ENCODE data around the gene BRINP2.

The BRINP2 gene

DNA sequence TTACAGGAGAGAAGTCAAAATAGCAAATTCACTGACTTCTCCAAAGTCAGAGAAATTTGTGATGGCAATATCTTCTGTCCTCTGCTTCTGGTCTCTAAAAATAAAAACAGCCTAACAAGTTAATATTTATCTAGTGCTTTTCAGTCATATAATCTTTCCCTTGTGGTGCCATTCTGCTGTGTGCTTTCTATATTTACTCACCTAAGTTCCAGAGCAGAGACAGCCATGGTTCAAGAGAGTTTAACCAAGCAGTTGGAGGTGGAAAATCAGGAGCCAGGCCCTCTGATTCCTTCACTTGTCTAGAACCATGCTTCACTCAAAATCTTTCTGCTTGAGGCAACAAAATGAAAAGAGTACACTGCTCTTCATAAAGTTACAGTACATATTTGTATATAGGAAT, 39.3 kb downstream of the BRINP2 start:
- DNase-seq (ENCODE audit: low read depth in 1 of 2, low spot score in 1 of 2), result no peak
- in situ Hi-C loops (cut with HindIII; ENCODE audit: low pct_unique_long_range_greater_than_20kb, low sequenced_read_pairs), result no loop called here
- TF ChIP-seq JUND (IDR thresholded peaks at IDR 0.05; ENCODE audit: low read depth), result no peak

DNA sequence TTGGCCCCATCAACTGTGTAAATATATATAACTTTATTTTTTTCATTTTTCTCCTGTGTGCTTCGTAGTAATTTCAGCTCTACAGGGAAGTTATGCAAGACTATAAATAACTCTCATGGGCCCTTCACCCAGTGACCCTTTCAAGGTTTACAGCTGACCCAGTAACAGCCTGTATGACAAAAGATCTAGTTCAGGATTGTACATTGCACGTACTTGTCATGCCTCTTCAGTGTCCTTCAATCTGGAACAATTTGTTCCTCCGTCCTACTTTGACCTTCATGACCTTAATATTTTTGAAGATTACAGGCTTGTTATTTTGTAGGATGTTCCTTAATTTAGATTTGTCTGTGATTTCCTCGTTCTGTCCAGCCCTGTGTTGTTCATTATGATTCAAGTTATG, 40.5 kb downstream of the BRINP2 start:
- DNase-seq (ENCODE audit: low read depth in 1 of 2, low spot score in 1 of 2), result no peak
- in situ Hi-C loops (cut with HindIII; ENCODE audit: low pct_unique_long_range_greater_than_20kb, low sequenced_read_pairs), result no loop called here
- no peak for TF ChIP-seq JUND (IDR thresholded peaks at IDR 0.05; ENCODE audit: low read depth)

DNA sequence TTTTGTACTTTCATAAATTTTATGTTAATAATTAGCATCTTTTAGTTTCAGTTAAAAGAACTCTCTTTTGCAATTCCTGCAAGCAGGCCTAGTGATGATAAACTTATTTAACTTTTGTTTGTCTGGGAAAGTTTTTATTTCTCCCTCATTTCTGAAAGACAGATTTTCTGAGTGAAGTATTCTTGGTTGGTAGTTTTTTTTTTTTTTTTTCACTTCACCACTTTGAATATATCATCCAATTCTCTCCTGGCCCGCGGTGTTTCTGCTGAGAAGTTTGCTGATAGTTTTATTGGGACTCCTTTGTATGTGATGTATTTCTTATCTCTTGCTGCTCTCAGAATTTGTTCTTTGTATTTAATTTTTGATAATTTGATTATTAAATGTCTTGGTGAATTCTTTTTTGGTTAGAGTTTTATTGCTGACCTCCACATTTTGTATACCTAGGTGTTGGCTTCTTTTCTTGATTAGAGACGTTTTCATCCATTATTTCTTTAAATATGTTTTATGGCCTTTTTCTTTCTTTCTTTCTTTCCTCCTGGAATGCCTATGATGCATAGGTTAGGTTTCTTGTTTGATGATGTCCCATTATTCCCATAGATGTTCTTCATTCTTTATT, 45.9 kb downstream of the BRINP2 start:
- TF ChIP-seq JUND (IDR thresholded peaks at IDR 0.05; ENCODE audit: low read depth), result no peak
- no peak for DNase-seq (ENCODE audit: low read depth in 1 of 2, low spot score in 1 of 2)
- in situ Hi-C loops (cut with HindIII; ENCODE audit: low pct_unique_long_range_greater_than_20kb, low sequenced_read_pairs), result no loop called here

DNA sequence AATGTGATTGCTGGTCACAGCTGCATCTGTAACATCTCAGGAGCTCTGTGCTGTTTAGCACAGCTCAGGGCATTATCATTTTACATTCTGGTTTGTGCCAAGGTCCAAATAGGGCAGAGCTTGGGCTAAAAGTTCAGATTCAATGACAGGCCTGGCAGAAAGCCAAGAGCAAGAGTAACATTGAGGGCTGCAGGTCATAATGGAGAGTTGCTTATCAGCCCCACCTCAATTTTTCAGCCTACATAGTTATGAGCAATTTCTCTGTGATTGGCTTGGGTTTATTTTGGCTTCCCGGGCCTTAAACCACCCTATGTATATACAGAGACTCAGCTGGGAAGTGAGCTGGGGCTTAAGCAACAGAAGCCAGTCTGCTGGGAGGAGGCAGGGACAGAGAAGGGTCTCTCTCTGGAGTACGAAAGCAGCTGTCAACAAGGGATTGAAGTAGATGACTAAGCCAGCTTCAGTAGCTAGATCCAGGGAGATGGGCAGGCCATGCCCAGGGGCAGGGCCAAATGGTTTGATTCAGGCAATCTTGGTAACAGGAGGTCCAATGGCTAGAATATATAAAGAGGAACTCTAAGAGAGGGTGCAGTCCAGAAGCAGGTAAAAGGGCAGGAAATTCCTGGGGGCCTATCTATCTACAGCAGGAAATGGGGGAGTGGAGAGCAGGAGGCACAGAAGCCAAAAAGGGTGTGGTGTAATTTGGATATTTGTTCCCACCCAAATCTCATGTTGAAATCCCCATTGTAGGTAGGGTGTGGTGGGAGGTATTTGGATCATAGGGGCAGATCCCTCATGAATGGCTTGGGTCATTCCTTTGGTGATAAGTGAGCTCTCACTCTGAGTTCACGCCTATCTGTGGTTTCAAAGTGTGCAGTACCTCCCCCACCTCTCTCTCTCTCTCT, 49.0 kb downstream of the BRINP2 start:
- DNase-seq (ENCODE audit: low read depth in 1 of 2, low spot score in 1 of 2), result no peak
- TF ChIP-seq JUND (IDR thresholded peaks at IDR 0.05; ENCODE audit: low read depth), result no peak
- in situ Hi-C loops (cut with HindIII; ENCODE audit: low pct_unique_long_range_greater_than_20kb, low sequenced_read_pairs), result no loop called here

DNA sequence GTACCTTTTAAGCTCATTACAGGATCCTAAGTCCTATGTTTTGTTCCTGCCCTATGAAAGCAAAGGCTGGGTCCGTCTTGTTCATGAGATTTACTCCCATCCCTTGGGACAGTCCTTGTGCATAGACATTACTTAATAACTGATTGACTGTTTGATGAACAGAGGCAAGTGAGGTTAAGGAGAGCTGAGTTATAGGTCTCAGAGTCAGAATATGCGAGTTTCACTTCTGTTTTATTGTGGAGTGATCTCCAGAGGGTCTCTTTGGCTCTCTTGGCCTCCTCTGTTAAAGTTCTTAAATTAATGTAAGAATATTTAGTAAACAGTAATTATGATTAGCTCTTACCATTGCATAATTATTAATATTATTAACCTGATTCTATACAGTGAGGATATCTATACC, 52.6 kb downstream of the BRINP2 start:
- DNase-seq (ENCODE audit: low read depth in 1 of 2, low spot score in 1 of 2), result no peak
- TF ChIP-seq JUND (IDR thresholded peaks at IDR 0.05; ENCODE audit: low read depth), result no peak
- in situ Hi-C loops (cut with HindIII; ENCODE audit: low pct_unique_long_range_greater_than_20kb, low sequenced_read_pairs), result no loop called here

DNA sequence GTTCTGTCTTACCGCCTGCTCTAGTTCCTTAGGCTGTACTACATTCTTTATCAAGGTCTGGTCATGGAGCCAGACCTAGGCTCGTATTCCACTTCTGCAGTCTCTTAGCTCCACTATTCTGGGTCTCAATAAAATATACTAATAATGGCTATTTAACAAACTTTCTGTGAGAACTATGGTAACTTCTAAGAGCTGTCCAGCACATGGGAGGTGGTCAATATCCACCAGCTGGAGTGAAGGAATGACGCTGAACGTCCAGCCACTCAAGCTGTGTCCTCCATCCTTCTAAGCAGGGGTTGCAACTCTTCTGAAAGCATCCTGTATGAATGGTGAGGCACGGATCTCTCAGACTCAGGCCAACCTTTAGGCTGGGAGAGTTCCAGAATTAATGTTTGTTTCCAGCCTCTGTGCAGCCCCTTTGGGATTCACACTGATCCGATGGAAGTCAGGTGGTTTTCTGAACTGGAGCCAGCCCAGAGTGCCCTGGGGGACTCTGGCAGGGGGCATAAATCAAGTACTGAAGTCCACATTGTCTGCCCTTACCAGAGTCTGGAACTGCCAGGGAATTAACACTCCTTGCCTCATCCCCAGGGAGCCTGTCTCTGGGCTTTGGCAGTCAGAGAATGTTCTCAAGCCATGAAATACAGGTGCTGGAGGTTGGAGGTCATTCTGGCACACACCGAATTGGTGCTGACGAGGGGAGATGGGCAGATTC, 57.4 kb downstream of the BRINP2 start:
- in situ Hi-C loops (cut with HindIII; ENCODE audit: low pct_unique_long_range_greater_than_20kb, low sequenced_read_pairs), result no loop called here
- no peak for DNase-seq (ENCODE audit: low read depth in 1 of 2, low spot score in 1 of 2)
- no peak for TF ChIP-seq JUND (IDR thresholded peaks at IDR 0.05; ENCODE audit: low read depth)

DNA sequence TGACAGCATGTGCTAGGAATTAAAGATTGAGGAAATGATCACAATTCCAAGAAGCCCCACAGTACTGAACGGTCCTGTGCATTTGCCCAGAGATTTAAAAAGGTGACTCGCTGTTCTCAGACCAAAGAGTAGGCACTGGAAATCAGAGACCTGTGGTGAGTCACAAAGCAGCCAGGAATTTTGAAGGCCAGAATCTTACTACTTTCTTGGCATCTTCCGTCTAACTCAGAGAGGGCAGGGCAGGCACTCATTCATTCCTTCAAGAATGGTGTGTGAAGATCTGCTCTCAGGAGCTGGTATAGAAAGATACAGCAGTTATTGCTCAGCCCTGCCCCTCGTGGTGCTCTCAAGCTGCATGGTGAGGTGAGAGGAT, 57.9 kb downstream of the BRINP2 start:
- no peak for TF ChIP-seq JUND (IDR thresholded peaks at IDR 0.05; ENCODE audit: low read depth)
- in situ Hi-C loops (cut with HindIII; ENCODE audit: low pct_unique_long_range_greater_than_20kb, low sequenced_read_pairs), result no loop called here
- DNase-seq (ENCODE audit: low read depth in 1 of 2, low spot score in 1 of 2), result no peak

DNA sequence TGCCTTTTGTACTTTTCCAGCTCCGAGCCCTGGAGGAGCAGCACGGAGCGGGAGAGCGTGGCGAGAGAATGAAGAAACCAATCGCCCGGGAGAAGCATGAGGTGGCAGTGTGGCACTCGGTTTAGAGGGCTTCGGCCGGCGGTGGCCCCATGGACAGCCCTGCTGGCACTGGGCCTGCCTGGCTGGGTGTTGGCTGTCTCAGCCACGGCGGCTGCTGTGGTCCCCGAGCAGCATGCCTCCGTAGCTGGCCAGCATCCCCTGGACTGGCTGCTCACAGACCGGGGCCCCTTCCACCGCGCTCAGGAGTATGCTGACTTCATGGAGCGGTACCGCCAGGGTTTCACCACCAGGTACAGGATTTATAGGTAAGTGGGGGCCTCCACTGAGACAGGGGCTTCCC, 59.0 kb downstream of the BRINP2 start:
- no peak for TF ChIP-seq JUND (IDR thresholded peaks at IDR 0.05; ENCODE audit: low read depth)
- in situ Hi-C loops (cut with HindIII; ENCODE audit: low pct_unique_long_range_greater_than_20kb, low sequenced_read_pairs), result no loop called here
- no peak for DNase-seq (ENCODE audit: low read depth in 1 of 2, low spot score in 1 of 2)

DNA sequence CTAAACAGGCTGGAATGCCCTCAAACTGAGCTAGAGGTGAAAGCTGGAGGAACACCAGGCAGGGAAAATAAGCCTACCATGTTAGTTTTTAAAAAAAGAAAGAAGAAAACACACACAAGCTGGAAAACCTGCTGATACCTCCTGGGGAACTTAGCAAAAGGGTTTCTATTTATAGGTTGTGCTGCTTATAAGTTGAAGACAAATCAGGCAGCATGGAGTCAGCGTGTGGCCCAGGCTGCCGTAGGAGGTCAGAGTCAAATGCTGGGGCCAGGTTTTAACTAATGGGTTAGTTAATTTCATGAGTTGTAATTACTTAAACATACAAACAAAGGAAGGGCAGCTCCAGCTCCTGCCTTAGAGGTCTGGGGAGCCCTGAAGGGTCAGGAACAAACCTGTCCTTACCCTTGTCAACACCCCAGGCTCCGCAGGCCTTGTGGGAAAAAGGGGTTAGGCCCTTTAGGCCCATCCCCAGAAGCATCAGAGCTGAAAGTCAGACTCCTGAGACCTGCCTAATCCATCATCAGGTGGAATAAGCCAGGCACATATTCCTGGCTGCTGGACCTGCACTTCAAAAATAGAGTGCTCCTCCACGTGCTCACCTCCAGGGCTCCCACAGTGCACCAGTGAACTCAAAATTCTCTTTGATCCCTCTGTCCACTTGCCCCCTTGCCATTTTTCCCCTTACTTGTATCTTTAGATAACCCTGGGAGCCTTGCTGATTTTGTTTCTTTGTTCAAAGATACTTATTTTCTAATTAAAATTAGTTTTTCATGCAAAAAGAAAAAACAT, 59.7 kb downstream of the BRINP2 start:
- DNase-seq (ENCODE audit: low read depth in 1 of 2, low spot score in 1 of 2), result no peak
- in situ Hi-C loops (cut with HindIII; ENCODE audit: low pct_unique_long_range_greater_than_20kb, low sequenced_read_pairs), result no loop called here
- TF ChIP-seq JUND (IDR thresholded peaks at IDR 0.05; ENCODE audit: low read depth), result no peak

DNA sequence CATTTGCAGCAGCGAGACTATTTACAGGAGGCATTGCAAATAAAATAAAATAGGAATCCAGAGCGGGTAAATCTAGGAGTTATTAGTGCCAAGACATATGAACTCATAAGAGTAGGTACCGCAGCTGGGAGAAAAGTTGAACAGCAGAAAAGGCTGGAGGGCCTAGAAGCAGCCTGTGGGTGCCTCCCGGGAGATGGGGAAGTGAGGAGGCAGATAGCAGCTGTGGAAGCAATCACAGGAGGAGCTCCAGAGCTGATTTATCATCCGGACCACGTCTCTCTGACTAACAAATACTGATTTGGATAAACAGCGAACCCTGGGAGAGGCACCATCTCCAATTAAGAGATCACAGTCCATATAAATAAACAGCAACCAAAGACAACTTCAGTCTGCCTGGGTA, 64.6 kb downstream of the BRINP2 start:
- TF ChIP-seq JUND (IDR thresholded peaks at IDR 0.05; ENCODE audit: low read depth), result no peak
- in situ Hi-C loops (cut with HindIII; ENCODE audit: low pct_unique_long_range_greater_than_20kb, low sequenced_read_pairs), result no loop called here
- no peak for DNase-seq (ENCODE audit: low read depth in 1 of 2, low spot score in 1 of 2)

DNA sequence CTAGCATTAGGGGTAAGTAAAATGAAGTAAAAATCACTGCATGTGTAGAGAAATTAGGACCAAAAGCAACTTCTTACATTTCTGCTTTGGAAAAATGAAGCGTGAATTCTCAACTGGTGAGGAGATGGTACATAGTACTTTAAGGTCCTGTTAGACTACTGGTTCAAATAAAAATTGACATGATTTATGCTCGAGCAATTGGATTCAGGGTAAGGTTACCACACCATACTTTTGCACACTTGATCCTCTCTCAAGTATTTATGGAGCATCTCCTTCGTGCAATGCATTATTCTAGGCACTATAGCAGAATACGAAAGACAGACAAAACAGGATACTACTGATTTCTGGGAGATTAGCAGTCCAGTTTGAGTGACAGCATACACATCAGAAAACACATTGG, 66.2 kb downstream of the BRINP2 start:
- in situ Hi-C loops (cut with HindIII; ENCODE audit: low pct_unique_long_range_greater_than_20kb, low sequenced_read_pairs), result no loop called here
- no peak for TF ChIP-seq JUND (IDR thresholded peaks at IDR 0.05; ENCODE audit: low read depth)
- no peak for DNase-seq (ENCODE audit: low read depth in 1 of 2, low spot score in 1 of 2)

DNA sequence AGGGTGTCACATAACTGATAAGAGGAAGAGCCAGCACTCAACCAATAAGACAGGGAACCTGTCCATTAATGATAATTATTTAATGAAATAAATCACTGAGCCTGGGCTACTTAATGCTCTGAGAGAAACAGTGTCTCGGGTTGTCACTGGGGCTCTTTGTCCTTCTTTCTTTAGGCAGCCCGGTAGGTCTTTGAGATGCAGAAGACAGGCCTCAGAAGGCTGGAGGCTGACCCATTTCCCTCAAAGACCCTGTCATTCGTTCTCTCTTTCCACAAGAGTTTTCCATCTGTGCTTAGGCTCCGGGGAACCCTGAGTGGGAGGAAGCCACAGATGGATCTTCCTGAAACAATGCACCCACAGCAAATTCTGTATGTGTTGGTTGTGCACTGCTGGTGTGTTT, 68.2 kb downstream of the BRINP2 start:
- no peak for TF ChIP-seq JUND (IDR thresholded peaks at IDR 0.05; ENCODE audit: low read depth)
- in situ Hi-C loops (cut with HindIII; ENCODE audit: low pct_unique_long_range_greater_than_20kb, low sequenced_read_pairs), result no loop called here

More for the DNA sequence above, 68.2 kb downstream of the BRINP2 start:
- no peak for DNase-seq (ENCODE audit: low read depth in 1 of 2, low spot score in 1 of 2)
